Gastroesophageal sphincter (tissue), 4 donors: ENCODE measurements around the gene PDGFA. TPM values are rescaled to one million over a fixed set of nuclear protein-coding genes. Genes with fewer than 3 reads are reported as not detected.
"Not testable (repeated sequence)": the region's sequence is repeated elsewhere in the genome, so short reads cannot be mapped to it uniquely, and the experiment has no call there.

Experiments used
- ATAC-seq: fragments of 150-250 bp; one replicate; pipeline ENCODE4 v1.9.1; 2016; ENCODE audit warnings: mild to moderate bottlenecking, moderate library complexity
- H3K27ac ChIP-seq, 4 donors: fragments of 200-600 bp; sonication (generic) in 3 of 4; 1 replicate in 3 of 4; 2 replicates in 1 of 4; pipeline ENCODE4 v1.5.1; 2016 to 2019
- H3K27me3 ChIP-seq: fragments of 200-600 bp; sonication (generic); one replicate; pipeline ENCODE4 v1.5.1; 2019
- H3K36me3 ChIP-seq, 2 donors: fragments of 200-600 bp; sonication (generic); one replicate each; pipeline ENCODE4 v1.5.1; 2019; ENCODE audit warnings: control low read depth in 1 of 2
- H3K4me1 ChIP-seq, 3 donors: fragments of 200-600 bp; sonication (generic); 1 replicate in 2 of 3; 2 replicates in 1 of 3; pipeline ENCODE4 v1.5.1; 2016 to 2019; ENCODE audit warnings: control low read depth in 2 of 3
- H3K4me3 ChIP-seq, 2 donors: fragments of 200-600 bp; sonication (generic); one replicate each; pipeline ENCODE4 v1.5.1; 2019; ENCODE audit warnings: mild to moderate bottlenecking in 1 of 2, moderate library complexity in 1 of 2
- H3K9me3 ChIP-seq, 3 donors: fragments of 200-600 bp; sonication (generic); one replicate each; pipeline ENCODE4 v1.5.1; 2017 to 2019; ENCODE audit warnings: control low read depth in 2 of 3
- CTCF ChIP-seq, 4 experiments: fragments of 200-600 bp in 2 of 4; fragments of 450-650 bp in 2 of 4; sonication (generic) in 1 of 4; IDR thresholded peaks; one replicate each; pipeline ENCODE4 v1.5.1; 2017 to 2019; ENCODE audit warnings: antibody characterized with exemption in 4 of 4, mild to moderate bottlenecking in 2 of 4, moderate library complexity in 2 of 4
- EP300 ChIP-seq: sonication (generic); formaldehyde crosslinking; IDR thresholded peaks from one replicate; pipeline ENCODE4 v1.6.1; 2017; ENCODE audit warnings: antibody characterized with exemption, mild to moderate bottlenecking
- POLR2A ChIP-seq, 2 donors: fragments of 450-650 bp; IDR thresholded peaks; one replicate each; pipeline ENCODE4 v1.6.1; 2017; ENCODE audit warnings: antibody characterized with exemption in 2 of 2, mild to moderate bottlenecking in 2 of 2, moderate library complexity in 1 of 2
- POLR2AphosphoS5 ChIP-seq: sonication (generic); formaldehyde crosslinking; IDR thresholded peaks from one replicate; pipeline ENCODE4 v1.6.1; 2017; ENCODE audit warnings: antibody characterized with exemption
- WGBS, 2 donors: methylation state at CpG; one replicate each; pipeline ENCODE4 v1.1.5; 2018; ENCODE audit warnings: low coverage in 1 of 2; 5-methylcytosine and 5-hydroxymethylcytosine counted together
- total RNA-seq, 4 donors: library from RNA; depleted of rRNA; stranded (reverse); fragments of >200 nt; gene quantifications; one replicate each; pipeline ENCODE4 v1.1.0, GENCODE V29; 2016

Gene PDGFA
- total RNA-seq, 4 donors from 2014 or later: 66.0 to 162 (median 120) TPM

- H3K4me3 ChIP-seq: no peak overlapping the region
- H3K9me3 ChIP-seq: no peaks in the 10 kb centered on the region
- H3K27me3 ChIP-seq: no peaks in the 10 kb centered on the region
- no peak for TF ChIP-seq EP300
- TF ChIP-seq CTCF (IDR thresholded peaks at IDR 0.05): no peak
- no peak for TF ChIP-seq POLR2A (IDR thresholded peaks at IDR 0.05)
- no peak for TF ChIP-seq POLR2AphosphoS5
- no peaks in the 10 kb centered on the region for H3K4me1 ChIP-seq
- peaks cover 0 to 16% of the 10 kb centered on the region in 2 donors for H3K36me3 ChIP-seq
- WGBS, 2 donors: 81% methylated on average over 6 of the region's 44 CpGs; no CpG with 5 or more reads in 1 of the 2 donors
- no peak for ATAC-seq
- no peak overlapping the region for H3K27ac ChIP-seq
Measured at GRCh38 chr7:552868-553635, 33.4 kb upstream of the PDGFA start.

GRCh38 chr7:552151-552867, 32.7 kb upstream of the PDGFA start:
- H3K27me3 ChIP-seq, H3K9me3 ChIP-seq, H3K4me1 ChIP-seq, H3K27ac ChIP-seq, H3K4me3 ChIP-seq, ATAC-seq: not testable (repeated sequence)
- 64% methylated on average over 5 of the region's 32 CpGs; no CpG with 5 or more reads in 1 of the 2 donors for WGBS, 2 donors
- peaks cover 0 to 16% of the 10 kb centered on the region in 2 donors for H3K36me3 ChIP-seq

GRCh38 chr7:551615-551970, 31.9 kb upstream of the PDGFA start:
- not testable (repeated sequence) for ATAC-seq, H3K27me3 ChIP-seq, H3K4me1 ChIP-seq, H3K27ac ChIP-seq, H3K9me3 ChIP-seq, H3K4me3 ChIP-seq
- 85% methylated on average over 8 of the region's 9 CpGs; no CpG with 5 or more reads in 1 of the 2 donors for WGBS, 2 donors
- H3K36me3 ChIP-seq: peaks cover 0 to 16% of the 10 kb centered on the region in 2 donors

GRCh38 chr7:550881-551614, 31.4 kb upstream of the PDGFA start:
- TF ChIP-seq POLR2A (IDR thresholded peaks at IDR 0.05) (no peak), POLR2AphosphoS5 (no peak), CTCF (IDR thresholded peaks at IDR 0.05) (no peak), EP300 (no peak)
- H3K4me3 ChIP-seq: no peak overlapping the region
- peaks cover 0 to 16% of the 10 kb centered on the region in 2 donors for H3K36me3 ChIP-seq
- no peak for ATAC-seq
- H3K27me3 ChIP-seq: no peaks in the 10 kb centered on the region
- H3K27ac ChIP-seq: no peak overlapping the region
- no peaks in the 10 kb centered on the region for H3K9me3 ChIP-seq
- H3K4me1 ChIP-seq: no peaks in the 10 kb centered on the region
- 87% methylated on average over 5 of the region's 19 CpGs; no CpG with 5 or more reads in 1 of the 2 donors for WGBS, 2 donors

- TF ChIP-seq POLR2AphosphoS5: no peak
- TF ChIP-seq EP300: no peak
- no peak for TF ChIP-seq CTCF (IDR thresholded peaks at IDR 0.05)
- no peak for TF ChIP-seq POLR2A (IDR thresholded peaks at IDR 0.05)
- no peak for ATAC-seq
- Histone ChIP-seq H3K36me3 (peaks cover 0 to 16% of the 10 kb centered on the region in 2 donors), H3K27me3 (no peaks in the 10 kb centered on the region), H3K27ac (no peak overlapping the region), H3K9me3 (no peaks in the 10 kb centered on the region), H3K4me3 (no peak overlapping the region), H3K4me1 (no peaks in the 10 kb centered on the region)
- WGBS, 2 donors: 82 to 85% methylated on average over 3 to 4 of the region's 31 CpGs
Measured at GRCh38 chr7:549891-550625, 30.4 kb upstream of the PDGFA start.
